IMR-90 (cell line): ENCODE results near the gene SLC17A4. TPM values are rescaled to one million over a fixed set of nuclear protein-coding genes. Genes with fewer than 3 reads are reported as not detected.
A peak's percentile ranks its signal among the peaks of the same experiment; 100 is the strongest.

ENCODE experiments used
- ATAC-seq: fragments of 200-7000 bp; cut with Tn5 transposase; 2 replicates; pipeline ENCODE4 v1.9.1; 2020; ENCODE audit warnings: low read depth, mild to moderate bottlenecking, moderate library complexity
- BruUV-seq: library from RNA; stranded (reverse); fragments of 400-500 nt; replicated peaks from 2 replicates; lab custom pipeline; 2021; lab: Mats Ljungman, UMichigan
- CTCF ChIA-PET: fragments of 300-600 bp; formaldehyde crosslinking; extraction: SDS; loops from one replicate; lab custom pipeline; 2021; ENCODE audit warnings: antibody characterized with exemption; lab: Yijun Ruan, JAX
- POLR2A ChIA-PET: fragments of 300-600 bp; sonication (Branson Sonifier 250); formaldehyde crosslinking; loops from one replicate; lab custom pipeline; 2022; ENCODE audit warnings: antibody characterized with exemption; ENCODE audit not compliant: unreplicated experiment; lab: Charles Lee
- DNase-seq: peaks from one replicate; pipeline ENCODE4 v3.0.0; 2013
- H2AFZ ChIP-seq: replicated peaks from 2 replicates; pipeline ENCODE3; 2013; ENCODE audit warnings: low read length, mild to moderate bottlenecking; ENCODE audit not compliant: poor library complexity
- H2AK5ac ChIP-seq: 2 replicates; pipeline ENCODE4 v1.6.1; 2013; ENCODE audit warnings: low read depth, low read length, inconsistent platforms
- H2AK9ac ChIP-seq: replicated peaks from 2 replicates; pipeline ENCODE3; 2013; ENCODE audit warnings: mild to moderate bottlenecking, low read depth, low read length, moderate library complexity; ENCODE audit not compliant: poor library complexity
- H2BK120ac ChIP-seq: 2 replicates; pipeline ENCODE4 v1.6.1; 2013; ENCODE audit warnings: low read depth, low read length, inconsistent platforms
- H2BK15ac ChIP-seq: 3 replicates; pipeline ENCODE4 v1.6.1; 2013; ENCODE audit warnings: low read depth, low read length, inconsistent platforms
- H2BK20ac ChIP-seq: 2 replicates; pipeline ENCODE4 v1.6.1; 2013; ENCODE audit warnings: low read depth, mild to moderate bottlenecking, inconsistent platforms, low read length, moderate library complexity
- H2BK5ac ChIP-seq: 2 replicates; pipeline ENCODE4 v1.6.1; 2013; ENCODE audit warnings: mild to moderate bottlenecking, low read depth, low read length, inconsistent platforms; ENCODE audit not compliant: poor library complexity, severe bottlenecking
- H3K14ac ChIP-seq: replicated peaks from 2 replicates; pipeline ENCODE4 v1.6.1; 2013; ENCODE audit warnings: low read depth, low read length, inconsistent platforms
- H3K18ac ChIP-seq: 2 replicates; pipeline ENCODE4 v1.6.1; 2013; ENCODE audit warnings: low read depth, low read length, control low read depth
- H3K23ac ChIP-seq: 2 replicates; pipeline ENCODE4 v1.6.1; 2013; ENCODE audit warnings: low read depth, low read length, inconsistent platforms
- H3K27ac ChIP-seq: 2 replicates; pipeline ENCODE4 v1.5.1; 2013; ENCODE audit warnings: mild to moderate bottlenecking, control low read depth, low read length; ENCODE audit not compliant: insufficient read depth
- H3K27me3 ChIP-seq: 2 replicates; pipeline ENCODE4 v1.6.1; 2013; ENCODE audit warnings: low read length; ENCODE audit not compliant: control insufficient read depth, insufficient read depth
- H3K36me3 ChIP-seq: 2 replicates; pipeline ENCODE4 v1.6.1; 2013; ENCODE audit warnings: low read length, mixed read lengths; ENCODE audit not compliant: control insufficient read depth, insufficient read depth
- H3K4ac ChIP-seq: 2 replicates; pipeline ENCODE4 v1.6.1; 2013; ENCODE audit warnings: low read depth, low read length, inconsistent platforms
- H3K4me1 ChIP-seq: 2 replicates; pipeline ENCODE4 v1.6.1; 2013; ENCODE audit warnings: low read length, mixed read lengths; ENCODE audit not compliant: control insufficient read depth, insufficient read depth
- H3K4me2 ChIP-seq: 2 replicates; pipeline ENCODE4 v1.6.1; 2013; ENCODE audit warnings: low read depth, mild to moderate bottlenecking, control low read depth, low read length, moderate library complexity
- H3K4me3 ChIP-seq: 2 replicates; pipeline ENCODE4 v1.5.1; 2013; ENCODE audit warnings: low read depth, mild to moderate bottlenecking, control low read depth, low read length, moderate library complexity; ENCODE audit not compliant: insufficient read depth
- H3K56ac ChIP-seq: 2 replicates; pipeline ENCODE4 v1.6.1; 2013; ENCODE audit warnings: low read length, inconsistent platforms; ENCODE audit not compliant: insufficient read depth; ENCODE audit errors: extremely low read depth
- H3K79me1 ChIP-seq, 2 experiments: 2 replicates each; pipeline ENCODE4 v1.6.1; 2013; ENCODE audit warnings: low read length in 2 of 2, inconsistent platforms in 1 of 2, low read depth in 1 of 2
- H3K9ac ChIP-seq: 2 replicates; pipeline ENCODE4 v1.6.1; 2013; ENCODE audit warnings: low read depth, low read length, control low read depth
- H3K9me1 ChIP-seq: 2 replicates; pipeline ENCODE4 v1.6.1; 2013; ENCODE audit warnings: low read length, inconsistent platforms; ENCODE audit not compliant: insufficient read depth
- H3K9me3 ChIP-seq: 2 replicates; pipeline ENCODE4 v1.6.1; 2013; ENCODE audit warnings: low read length; ENCODE audit not compliant: control insufficient read depth, insufficient read depth
- H4K20me1 ChIP-seq: 2 replicates; pipeline ENCODE4 v1.6.1; 2013; ENCODE audit warnings: low read length, inconsistent platforms; ENCODE audit not compliant: insufficient read depth
- H4K5ac ChIP-seq: 2 replicates; pipeline ENCODE4 v1.6.1; 2013; ENCODE audit warnings: mild to moderate bottlenecking, low read depth, low read length, control low read depth
- H4K8ac ChIP-seq, 2 experiments: 2 replicates each; pipeline ENCODE4 v1.6.1; 2013; ENCODE audit warnings: low read depth in 2 of 2, low read length in 2 of 2, control low read depth in 1 of 2, inconsistent platforms in 1 of 2
- H4K91ac ChIP-seq: 2 replicates; pipeline ENCODE4 v1.6.1; 2013; ENCODE audit warnings: low read depth, low read length, inconsistent platforms; ENCODE audit not compliant: insufficient read depth
- MAFK ChIP-seq: IDR thresholded peaks from 2 replicates; pipeline ENCODE4 v1.6.1; 2012; ENCODE audit warnings: low read depth, low read length, improper control_type of control experiment
- RCOR1 ChIP-seq: IDR thresholded peaks from 2 replicates; pipeline ENCODE4 v1.6.1; 2012; ENCODE audit warnings: mild to moderate bottlenecking, low read length, improper control_type of control experiment; ENCODE audit not compliant: insufficient replicate concordance
- WGBS, 2 experiments: methylation state at CpG; one replicate each; pipeline versions ENCODE4 v1.1.5 to v1.1.7; 2013; ENCODE audit warnings: missing lambda C conversion rate in 2 of 2; ENCODE audit not compliant: insufficient read length in 1 of 2; ENCODE audit errors: extremely low coverage in 2 of 2; 5-methylcytosine and 5-hydroxymethylcytosine counted together
- dilution Hi-C: fragments of 300-500 bp; cut with HindIII; formaldehyde crosslinking; loops from one replicate; pipeline ENCODE4 v1.14.3; 2018; ENCODE audit warnings: low sequenced_read_pairs; ENCODE audit not compliant: unreplicated experiment
- in situ Hi-C: fragments of 300-500 bp; cut with MboI; formaldehyde crosslinking; loops from 3 replicates; pipeline ENCODE4 v1.14.3; 2019; ENCODE audit warnings: low sequenced_read_pairs, inconsistent platforms, mixed read lengths
- intact Hi-C: fragments of 100-400 bp; cut with micrococcal nuclease; formaldehyde crosslinking; loops from 2 replicates; pipeline ENCODE4 v1.10.0; 2022
- polyA plus RNA-seq, 3 experiments: library from polyadenylated mRNA; depleted of rRNA; stranded (reverse); fragments of >200 nt; gene quantifications; 2 replicates each; pipeline ENCODE4 v1.2.3, GENCODE V29; 2012; ENCODE audit warnings: low replicate concordance in 1 of 3
- total RNA-seq: library from RNA; depleted of rRNA; stranded (reverse); fragments of >200 nt; gene quantifications from 2 replicates; pipeline ENCODE4 v1.2.3, GENCODE V29; 2012

Gene SLC17A4
- total and polyA plus RNA-seq, 2 of the 4 experiments (the other 2 are of a cell fraction), result not detected

- POLR2A ChIA-PET, result no interaction called here
- H3K79me1 ChIP-seq, result no peaks in the 10 kb centered on the region
- ATAC-seq, result no peak
- no peak overlapping the region for H4K8ac ChIP-seq
- CTCF ChIA-PET, result no interaction called here
- dilution Hi-C loops (no loop called here), in situ Hi-C loops (no loop called here), intact Hi-C loops (no loop called here)
- H4K91ac ChIP-seq, result no peak overlapping the region
- H3K56ac ChIP-seq, result no peak overlapping the region
- no peak overlapping the region for H2BK20ac ChIP-seq
- DNase-seq, result no peak
- no peak overlapping the region for H2AFZ ChIP-seq
- H3K4me1 ChIP-seq, result no peaks in the 10 kb centered on the region
- no peak for TF ChIP-seq RCOR1
- TF ChIP-seq MAFK, result 0 out of 2 replicates have a peak, but pooled peaks have one; percentile 19
- H3K23ac ChIP-seq, result no peak overlapping the region
- H2BK15ac ChIP-seq, result no peak overlapping the region
- no peak overlapping the region for H4K5ac ChIP-seq
- H3K27ac ChIP-seq, result no peak overlapping the region
- H4K20me1 ChIP-seq, result no peaks in the 10 kb centered on the region
- no CpG with 5 or more reads among the region's 2 CpGs for WGBS, 2 experiments
- no peaks in the 10 kb centered on the region for H3K9me3 ChIP-seq
- H3K4me2 ChIP-seq, result no peak overlapping the region
- no peak overlapping the region for H3K14ac ChIP-seq
- BruUV-seq, result no TSS peak
- no peak overlapping the region for H3K4ac ChIP-seq
- no peak overlapping the region for H2AK9ac ChIP-seq
- no peak overlapping the region for H3K9ac ChIP-seq
- no peaks in the 10 kb centered on the region for H3K27me3 ChIP-seq
- no peaks in the 10 kb centered on the region for H3K9me1 ChIP-seq
- no peak overlapping the region for H2BK120ac ChIP-seq
- H2BK5ac ChIP-seq, result no peak overlapping the region
- no peak overlapping the region for H2AK5ac ChIP-seq
- H3K18ac ChIP-seq, result no peak overlapping the region
- H3K4me3 ChIP-seq, result no peak overlapping the region
- H3K36me3 ChIP-seq, result no peaks in the 10 kb centered on the region
These were observed 40.2 kb downstream of the SLC17A4 start for GRCh38 chr6:25794784-25795183.
